ENCODE measurements around the gene MYRFL.

GRCh38 chr12:69913526-69913925, 88.5 kb downstream of the MYRFL start:
- TF ChIP-seq EP300 (IDR thresholded peaks at IDR 0.05; ENCODE audit: low read depth) (no peak), CTCF (IDR thresholded peaks at IDR 0.05) (no peak)
